DOHH2 (cell line): ENCODE measurements around the gene TEPSIN.

ENCODE experiments used
- H3F3A ChIP-seq: fragments of 200-600 bp; sonication (generic), shearing (Covaris generic); 2 replicates; pipeline ENCODE4 v1.6.0; 2016; ENCODE audit warnings: antibody characterized with exemption, mild to moderate bottlenecking; ENCODE audit not compliant: control insufficient read depth, insufficient read depth
- H3K27ac ChIP-seq: fragments of 200-600 bp; sonication (generic); 2 replicates; pipeline ENCODE4 v1.5.1; 2014; ENCODE audit warnings: low read depth, mild to moderate bottlenecking, low read length, moderate library complexity
- H3K27me3 ChIP-seq: fragments of 200-600 bp; sonication (generic); 2 replicates; pipeline ENCODE4 v1.6.1; 2014; ENCODE audit warnings: mild to moderate bottlenecking, low read length, mixed read lengths; ENCODE audit not compliant: control insufficient read depth
- H3K36me3 ChIP-seq: fragments of 200-600 bp; sonication (generic); 2 replicates; pipeline ENCODE4 v1.6.1; 2014; ENCODE audit warnings: mild to moderate bottlenecking, low read length, moderate library complexity, mixed read lengths; ENCODE audit not compliant: control insufficient read depth
- H3K4me1 ChIP-seq: fragments of 200-600 bp; sonication (generic); 2 replicates; pipeline ENCODE4 v1.6.1; 2014; ENCODE audit warnings: mild to moderate bottlenecking, low read length, mixed read lengths; ENCODE audit not compliant: control insufficient read depth
- H3K4me2 ChIP-seq: fragments of 200-600 bp; sonication (generic); 2 replicates; pipeline ENCODE4 v1.6.0; 2014; ENCODE audit warnings: mild to moderate bottlenecking, low read length, moderate library complexity
- H3K4me3 ChIP-seq: fragments of 200-600 bp; sonication (generic); 2 replicates; pipeline ENCODE4 v1.5.1; 2014; ENCODE audit warnings: mild to moderate bottlenecking, low read length, mixed read lengths
- H3K79me2 ChIP-seq: fragments of 200-600 bp; sonication (generic); 2 replicates; pipeline ENCODE4 v1.6.1; 2014; ENCODE audit warnings: mild to moderate bottlenecking, low read length, mixed read lengths; ENCODE audit not compliant: control insufficient read depth
- H3K9me2 ChIP-seq: fragments of 200-600 bp; sonication (generic); replicated peaks from 2 replicates; pipeline ENCODE4 v1.6.1; 2014; ENCODE audit warnings: mild to moderate bottlenecking, low read length, mixed read lengths; ENCODE audit not compliant: control insufficient read depth
- H3K9me3 ChIP-seq: fragments of 200-600 bp; sonication (generic); 2 replicates; pipeline ENCODE4 v1.6.1; 2014; ENCODE audit warnings: antibody characterized with exemption, low read length, mixed read lengths; ENCODE audit not compliant: control insufficient read depth, insufficient read depth
- H4K20me1 ChIP-seq: fragments of 200-600 bp; sonication (generic); 2 replicates; pipeline ENCODE4 v1.6.0; 2014; ENCODE audit warnings: low read depth, mild to moderate bottlenecking, antibody characterized with exemption, low read length, moderate library complexity; ENCODE audit not compliant: control insufficient read depth, insufficient read depth
- CTCF ChIP-seq: fragments of 200-600 bp; sonication (generic); IDR thresholded peaks from one replicate; pipeline ENCODE4 v1.5.1; 2014; ENCODE audit warnings: antibody characterized with exemption, mild to moderate bottlenecking, low read depth, low read length; ENCODE audit not compliant: poor library complexity, severe bottlenecking
- EZH2phosphoT487 ChIP-seq: fragments of 200-600 bp; sonication (generic); IDR thresholded peaks from 2 replicates; pipeline ENCODE4 v1.6.1; 2017; ENCODE audit warnings: borderline replicate concordance, mild to moderate bottlenecking, antibody characterized with exemption, low read length, moderate library complexity, mixed read lengths

Gene TEPSIN

GRCh38 chr17:81236784-81237183 lies 2.1 kb downstream of the TEPSIN start:
- Histone ChIP-seq H3K4me3 (no peak overlapping the region), H3K27me3 (no peaks in the 10 kb centered on the region), H3K9me3 (no peaks in the 10 kb centered on the region), H3K4me1 (peaks cover 28% of the 10 kb centered on the region), H4K20me1 (peaks cover 6% of the 10 kb centered on the region; the same call in 1 of the 2 replicates), H3K27ac (no peak overlapping the region), H3K4me2 (no peak overlapping the region; the same call in 1 of the 2 replicates), H3K79me2 (peaks cover 50% of the 10 kb centered on the region), H3K36me3 (peaks cover 31% of the 10 kb centered on the region), H3F3A (no peaks in the 10 kb centered on the region), H3K9me2 (no peaks in the 10 kb centered on the region)
- TF ChIP-seq EZH2phosphoT487 (no peak), CTCF (no peak)

DNA sequence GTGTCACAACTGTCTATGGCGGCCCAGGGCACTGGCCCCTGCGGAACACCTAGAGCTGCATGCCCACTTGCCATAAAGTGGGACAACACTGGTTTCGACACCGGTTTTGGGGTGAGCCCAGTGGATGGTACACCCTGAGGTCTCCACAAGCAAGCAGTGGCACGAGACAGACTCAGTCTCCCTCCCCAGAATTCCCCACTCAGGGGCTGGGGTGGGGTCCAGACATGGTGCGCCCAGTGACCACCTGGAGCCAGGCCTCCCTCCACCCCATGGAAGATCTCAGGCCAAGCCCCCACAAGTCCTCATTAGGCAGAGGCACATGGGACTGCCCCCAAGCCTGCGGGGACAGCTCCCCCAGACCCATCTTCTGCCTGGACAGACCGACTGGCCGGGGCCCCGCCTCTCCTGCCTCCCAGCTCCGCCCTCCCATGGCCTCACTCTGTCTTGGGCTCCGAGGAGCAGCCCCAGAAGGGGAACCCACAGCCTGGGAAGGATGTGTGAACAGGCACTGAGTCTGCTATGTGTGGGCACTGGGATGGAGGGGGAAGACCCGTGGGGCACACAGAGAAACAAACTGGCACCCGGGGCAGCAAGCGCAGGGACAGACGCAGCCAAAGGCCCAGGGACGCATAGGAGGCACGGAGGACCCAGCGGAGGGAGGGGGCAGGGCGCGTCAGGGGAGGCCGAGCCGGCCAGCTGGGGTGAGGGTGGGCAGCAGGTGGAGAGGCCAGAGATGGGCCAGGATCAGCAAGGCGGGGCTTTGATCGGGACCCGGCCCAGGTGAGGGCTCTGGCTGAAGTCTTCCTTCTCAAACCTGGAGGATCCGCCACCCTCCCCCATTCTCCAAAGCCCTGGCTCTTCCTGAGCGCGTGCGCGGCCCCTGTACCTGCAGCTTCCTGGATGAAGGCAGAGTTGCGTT lies 2.8 kb downstream of the TEPSIN start:
- no peaks in the 10 kb centered on the region for H3K27me3 ChIP-seq
- H3K4me3 ChIP-seq, result no peak overlapping the region
- H3K9me2 ChIP-seq, result no peaks in the 10 kb centered on the region
- H3F3A ChIP-seq, result no peaks in the 10 kb centered on the region
- peaks cover 44% of the 10 kb centered on the region for H3K79me2 ChIP-seq
- peaks cover 22% of the 10 kb centered on the region for H3K4me1 ChIP-seq
- H4K20me1 ChIP-seq, result peaks cover 2% of the 10 kb centered on the region; the same call in 1 of the 2 replicates
- H3K9me3 ChIP-seq, result no peaks in the 10 kb centered on the region
- no peak overlapping the region for H3K27ac ChIP-seq
- peaks cover 31% of the 10 kb centered on the region for H3K36me3 ChIP-seq
- H3K4me2 ChIP-seq, result no peak overlapping the region
- no peak for TF ChIP-seq EZH2phosphoT487
- no peak for TF ChIP-seq CTCF

DNA sequence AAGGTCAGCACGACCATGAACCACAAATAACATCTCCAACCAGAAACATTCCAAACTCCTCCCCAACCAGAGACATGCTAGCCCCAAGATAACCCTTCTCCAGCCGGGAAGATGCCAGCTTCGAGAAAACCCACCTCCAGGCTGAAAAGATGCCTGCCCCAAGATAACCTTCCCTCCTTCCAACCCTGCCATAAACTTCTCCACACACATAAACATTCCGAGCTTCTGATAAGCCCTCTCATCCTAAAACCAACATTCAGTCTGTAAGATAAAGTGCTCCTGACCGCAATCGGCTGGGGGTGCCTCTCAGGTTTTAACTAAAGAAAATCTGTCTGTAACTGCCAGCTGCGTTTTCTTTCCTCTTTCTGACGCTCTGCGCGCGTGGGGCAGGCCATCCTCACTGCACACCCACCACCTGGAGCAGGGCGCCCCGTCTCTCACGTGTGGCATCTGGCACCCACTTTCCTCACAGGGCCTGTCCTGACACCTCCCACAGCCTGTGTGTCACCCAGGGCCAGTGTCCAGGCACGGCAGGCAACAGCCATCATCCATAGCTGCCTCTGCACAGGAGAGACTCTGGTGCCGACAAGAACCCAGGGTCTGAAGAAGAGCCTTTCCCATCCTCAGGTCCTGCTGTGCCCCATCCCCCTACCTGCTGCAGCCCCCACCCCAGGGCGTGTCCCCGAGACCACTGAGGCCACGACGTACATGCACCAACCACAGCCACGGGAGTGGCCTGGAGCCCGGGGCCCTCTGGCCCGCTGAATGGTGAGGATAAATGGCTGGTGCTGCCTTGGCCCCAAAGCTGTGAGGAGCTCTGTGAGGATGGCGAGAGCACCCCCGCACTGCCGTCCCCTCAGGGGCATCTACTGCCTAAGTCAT lies 3.7 kb downstream of the TEPSIN start:
- no peak for TF ChIP-seq CTCF
- TF ChIP-seq EZH2phosphoT487, result no peak
- peaks cover 30% of the 10 kb centered on the region for H3K36me3 ChIP-seq

More for the DNA sequence above, 3.7 kb downstream of the TEPSIN start:
- H3K27me3 ChIP-seq, result no peaks in the 10 kb centered on the region
- H3K9me3 ChIP-seq, result no peaks in the 10 kb centered on the region
- H3K27ac ChIP-seq, result no peak overlapping the region
- H3K4me3 ChIP-seq, result no peak overlapping the region
- H3K79me2 ChIP-seq, result peaks cover 35% of the 10 kb centered on the region
- no peak overlapping the region for H3K4me2 ChIP-seq
- no peaks in the 10 kb centered on the region for H3K9me2 ChIP-seq
- H4K20me1 ChIP-seq, result no peaks in the 10 kb centered on the region
- no peaks in the 10 kb centered on the region for H3F3A ChIP-seq
- peaks cover 13% of the 10 kb centered on the region for H3K4me1 ChIP-seq
